Loucy (cell line): ENCODE results near the gene TYRO3.

Experiments used
- H2AFZ ChIP-seq: fragments of 200-600 bp; sonication (generic); 2 replicates; pipeline ENCODE4 v1.6.0; 2016; ENCODE audit warnings: antibody characterized with exemption, mild to moderate bottlenecking, low read length, moderate library complexity
- H3F3A ChIP-seq: fragments of 200-600 bp; 2 replicates; pipeline ENCODE4 v1.6.0; 2016; ENCODE audit warnings: antibody characterized with exemption, low read depth, mild to moderate bottlenecking
- H3K27me3 ChIP-seq: fragments of 200-600 bp; sonication (generic); 2 replicates; pipeline ENCODE4 v1.6.1; 2014; ENCODE audit warnings: low read length, mild to moderate bottlenecking; ENCODE audit not compliant: insufficient read depth, poor library complexity, severe bottlenecking
- H3K36me3 ChIP-seq: fragments of 200-600 bp; sonication (generic); 2 replicates; pipeline ENCODE4 v1.6.1; 2016; ENCODE audit warnings: low read length; ENCODE audit not compliant: insufficient read depth
- H3K4me1 ChIP-seq: fragments of 200-600 bp; sonication (generic); 2 replicates; pipeline ENCODE4 v1.5.1; 2014; ENCODE audit warnings: low read length, mild to moderate bottlenecking; ENCODE audit not compliant: insufficient read depth, poor library complexity, severe bottlenecking
- H3K4me2 ChIP-seq: fragments of 200-600 bp; sonication (generic); 2 replicates; pipeline ENCODE4 v1.6.0; 2014; ENCODE audit warnings: antibody characterized with exemption, low read length, low read depth, mild to moderate bottlenecking; ENCODE audit not compliant: poor library complexity, severe bottlenecking
- H3K4me3 ChIP-seq: fragments of 200-600 bp; sonication (generic); 2 replicates; pipeline ENCODE4 v1.5.1; 2014; ENCODE audit warnings: low read length, mild to moderate bottlenecking, mixed read lengths; ENCODE audit not compliant: poor library complexity, severe bottlenecking
- H3K79me2 ChIP-seq: fragments of 200-600 bp; sonication (generic); 2 replicates; pipeline ENCODE4 v1.6.1; 2014; ENCODE audit warnings: low read length; ENCODE audit not compliant: insufficient read depth
- H3K9ac ChIP-seq: fragments of 200-600 bp; sonication (generic); 2 replicates; pipeline ENCODE4 v1.6.0; 2014; ENCODE audit warnings: mild to moderate bottlenecking, low read depth, low read length, moderate library complexity; ENCODE audit not compliant: poor library complexity, severe bottlenecking
- H3K9me2 ChIP-seq: fragments of 200-600 bp; sonication (generic); replicated peaks from 2 replicates; pipeline ENCODE4 v1.6.1; 2016; ENCODE audit warnings: low read depth, low read length, mixed read lengths
- H3K9me3 ChIP-seq: fragments of 200-600 bp; sonication (generic); 2 replicates; pipeline ENCODE4 v1.6.1; 2014; ENCODE audit warnings: mild to moderate bottlenecking, antibody characterized with exemption, low read length, low read depth; ENCODE audit not compliant: insufficient read depth
- H4K20me1 ChIP-seq: fragments of 200-600 bp; sonication (generic); 2 replicates; pipeline ENCODE4 v1.6.0; 2014; ENCODE audit warnings: antibody characterized with exemption, low read length, mild to moderate bottlenecking; ENCODE audit not compliant: insufficient read depth, poor library complexity, severe bottlenecking
- CTCF ChIP-seq: fragments of 200-600 bp; sonication (generic); conservative IDR thresholded peaks from 2 replicates; pipeline ENCODE4 v1.5.1; 2014; ENCODE audit warnings: mild to moderate bottlenecking, antibody characterized with exemption, low read length
- EZH2phosphoT487 ChIP-seq: fragments of 200-600 bp; IDR thresholded peaks from 2 replicates; pipeline ENCODE4 v1.6.1; 2018; ENCODE audit warnings: antibody characterized with exemption, mild to moderate bottlenecking, moderate library complexity, borderline replicate concordance

The TYRO3 gene

GRCh38 chr15:41572866-41573265 lies 13.9 kb downstream of the TYRO3 start:
- Histone ChIP-seq H3K9me3 (no peaks in the 10 kb centered on the region), H3K79me2 (no peaks in the 10 kb centered on the region), H3K36me3 (no peaks in the 10 kb centered on the region), H3F3A (no peaks in the 10 kb centered on the region), H3K4me2 (no peak overlapping the region), H4K20me1 (no peaks in the 10 kb centered on the region), H3K4me1 (no peaks in the 10 kb centered on the region), H3K9ac (no peak overlapping the region), H3K4me3 (no peak overlapping the region), H3K9me2 (no peaks in the 10 kb centered on the region), H2AFZ (no peak overlapping the region), H3K27me3 (no peaks in the 10 kb centered on the region)
- TF ChIP-seq EZH2phosphoT487 = no peak
- TF ChIP-seq CTCF = no peak

GRCh38 chr15:41573396-41573795 lies 14.4 kb downstream of the TYRO3 start:
- no peaks in the 10 kb centered on the region for H3K36me3 ChIP-seq

GRCh38 chr15:41574158-41574557 lies 15.1 kb downstream of the TYRO3 start:
- TF ChIP-seq CTCF (no peak), EZH2phosphoT487 (no peak)
- Histone ChIP-seq H3K4me3 (no peak overlapping the region), H3F3A (no peaks in the 10 kb centered on the region), H3K4me2 (no peak overlapping the region), H3K36me3 (no peaks in the 10 kb centered on the region), H3K9me3 (no peaks in the 10 kb centered on the region), H3K9me2 (no peaks in the 10 kb centered on the region), H4K20me1 (no peaks in the 10 kb centered on the region), H3K4me1 (no peaks in the 10 kb centered on the region), H2AFZ (no peak overlapping the region), H3K79me2 (no peaks in the 10 kb centered on the region), H3K27me3 (no peaks in the 10 kb centered on the region), H3K9ac (no peak overlapping the region)

More at GRCh38 chr15:41573396-41573795, 14.4 kb downstream of the TYRO3 start:
- TF ChIP-seq EZH2phosphoT487 = no peak
- TF ChIP-seq CTCF = no peak
- H3K4me1 ChIP-seq = no peaks in the 10 kb centered on the region
- no peaks in the 10 kb centered on the region for H3K79me2 ChIP-seq
- H3K9me2 ChIP-seq = no peaks in the 10 kb centered on the region
- H3K27me3 ChIP-seq = no peaks in the 10 kb centered on the region
- H3K4me3 ChIP-seq = no peak overlapping the region
- no peak overlapping the region for H2AFZ ChIP-seq
- H3F3A ChIP-seq = no peaks in the 10 kb centered on the region
- no peaks in the 10 kb centered on the region for H4K20me1 ChIP-seq
- no peak overlapping the region for H3K9ac ChIP-seq
- no peaks in the 10 kb centered on the region for H3K9me3 ChIP-seq
- H3K4me2 ChIP-seq = no peak overlapping the region
